Tibial artery (tissue), 4 donors: ENCODE results near the gene WDFY3.

Experiments used
- DNase-seq, 2 donors: peaks; one replicate each; pipeline ENCODE4 v3.0.0-alpha.2; 2019
- H3K27ac ChIP-seq, 2 donors: fragments of 200-600 bp; sonication (generic) in 1 of 2; 1 replicate in 1 of 2; 2 replicates in 1 of 2; pipeline ENCODE4 v1.5.1; 2018 to 2019; ENCODE audit warnings: mild to moderate bottlenecking in 1 of 2
- H3K27me3 ChIP-seq, 2 donors: fragments of 200-600 bp; sonication (generic) in 1 of 2; one replicate each; pipeline versions ENCODE4 v1.5.1 to v1.6.0; 2016 to 2019
- H3K36me3 ChIP-seq, 3 donors: fragments of 200-600 bp; sonication (generic) in 2 of 3; one replicate each; pipeline ENCODE4 v1.5.1; 2016 to 2019; ENCODE audit warnings: mild to moderate bottlenecking in 2 of 3
- H3K4me1 ChIP-seq, 4 donors: fragments of 200-600 bp; sonication (generic) in 2 of 4; 1 replicate in 3 of 4; 2 replicates in 1 of 4; pipeline ENCODE4 v1.5.1; 2016 to 2019
- H3K4me3 ChIP-seq, 2 donors: fragments of 200-600 bp; sonication (generic) in 1 of 2; 1 replicate in 1 of 2; 2 replicates in 1 of 2; pipeline ENCODE4 v1.5.1; 2018 to 2019; ENCODE audit warnings: mild to moderate bottlenecking in 2 of 2
- H3K9me3 ChIP-seq, 3 donors: fragments of 200-600 bp; sonication (generic) in 1 of 3; one replicate each; pipeline ENCODE4 v1.5.1; 2016 to 2019
- CTCF ChIP-seq, 2 experiments: fragments of 200-600 bp in 1 of 2; fragments of 450-650 bp in 1 of 2; IDR thresholded peaks; one replicate each; pipeline ENCODE4 v1.5.1; 2017 to 2019; ENCODE audit warnings: antibody characterized with exemption in 2 of 2, mild to moderate bottlenecking in 1 of 2, moderate library complexity in 1 of 2
- intact Hi-C: fragments of 100-400 bp; cut with DNase I; formaldehyde crosslinking; loops from one replicate; pipeline ENCODE4 v1.15.0; 2023; ENCODE audit warnings: low total_unique reads

The WDFY3 gene

GRCh38 chr4:84697159-84697558, 269.3 kb downstream of the WDFY3 start:
- H3K4me1 ChIP-seq, result no peaks in the 10 kb centered on the region
- intact Hi-C loops, result no loop called here
- no peaks in the 10 kb centered on the region for H3K9me3 ChIP-seq
- H3K4me3 ChIP-seq, result no peak overlapping the region
- peaks cover 86 to 88% (median 87%) of the 10 kb centered on the region in 3 donors for H3K36me3 ChIP-seq
- no peak overlapping the region for H3K27ac ChIP-seq
- no peak for DNase-seq
- no peak for TF ChIP-seq CTCF (IDR thresholded peaks at IDR 0.05)
- no peaks in the 10 kb centered on the region for H3K27me3 ChIP-seq

GRCh38 chr4:84691800-84692199, 274.7 kb downstream of the WDFY3 start:
- TF ChIP-seq CTCF (IDR thresholded peaks at IDR 0.05), result no peak
- no peaks in the 10 kb centered on the region for H3K27me3 ChIP-seq
- DNase-seq, result no peak
- H3K4me3 ChIP-seq, result no peak overlapping the region
- H3K4me1 ChIP-seq, result peaks cover 0 to 10% (median 0%) of the 10 kb centered on the region in 4 donors
- no peaks in the 10 kb centered on the region for H3K9me3 ChIP-seq
- intact Hi-C loops, result no loop called here
- H3K36me3 ChIP-seq, result peaks cover 73 to 91% (median 86%) of the 10 kb centered on the region in 3 donors
- no peak overlapping the region for H3K27ac ChIP-seq

GRCh38 chr4:84691170-84691691, 275.3 kb downstream of the WDFY3 start:
- no peak for DNase-seq
- H3K9me3 ChIP-seq, result no peaks in the 10 kb centered on the region
- H3K4me3 ChIP-seq, result no peak overlapping the region
- H3K27me3 ChIP-seq, result no peaks in the 10 kb centered on the region
- no peak for TF ChIP-seq CTCF (IDR thresholded peaks at IDR 0.05)
- H3K4me1 ChIP-seq, result peaks cover 0 to 10% (median 0%) of the 10 kb centered on the region in 4 donors
- H3K36me3 ChIP-seq, result peaks cover 75 to 91% (median 86%) of the 10 kb centered on the region in 3 donors
- no peak overlapping the region for H3K27ac ChIP-seq
- intact Hi-C loops, result no loop called here

- Histone ChIP-seq H3K9me3 (no peaks in the 10 kb centered on the region), H3K36me3 (peaks cover 75 to 91% (median 85%) of the 10 kb centered on the region in 3 donors), H3K27ac (no peak overlapping the region), H3K4me3 (no peak overlapping the region), H3K27me3 (no peaks in the 10 kb centered on the region), H3K4me1 (peaks cover 0 to 10% (median 0%) of the 10 kb centered on the region in 4 donors)
- DNase-seq, result no peak
- intact Hi-C loops, result no loop called here
- TF ChIP-seq CTCF (IDR thresholded peaks at IDR 0.05), result no peak
Measured at GRCh38 chr4:84690481-84690880, 276.0 kb downstream of the WDFY3 start.

GRCh38 chr4:84689197-84689596, 277.3 kb downstream of the WDFY3 start:
- Histone ChIP-seq H3K27me3 (no peaks in the 10 kb centered on the region), H3K27ac (no peak overlapping the region), H3K4me1 (peaks cover 0 to 10% (median 0%) of the 10 kb centered on the region in 4 donors), H3K4me3 (no peak overlapping the region), H3K9me3 (no peaks in the 10 kb centered on the region), H3K36me3 (peaks cover 69 to 91% (median 86%) of the 10 kb centered on the region in 3 donors)
- intact Hi-C loops, result no loop called here
- no peak for TF ChIP-seq CTCF (IDR thresholded peaks at IDR 0.05)
- no peak for DNase-seq

- peaks cover 70 to 93% (median 86%) of the 10 kb centered on the region in 3 donors for H3K36me3 ChIP-seq
- intact Hi-C loops, result no loop called here
Measured at GRCh38 chr4:84688605-84689004, 277.9 kb downstream of the WDFY3 start.

More at GRCh38 chr4:84688605-84689004, 277.9 kb downstream of the WDFY3 start:
- H3K27me3 ChIP-seq, result no peaks in the 10 kb centered on the region
- no peak overlapping the region for H3K27ac ChIP-seq
- TF ChIP-seq CTCF (IDR thresholded peaks at IDR 0.05), result no peak
- no peak for DNase-seq
- H3K9me3 ChIP-seq, result no peaks in the 10 kb centered on the region
- H3K4me3 ChIP-seq, result no peak overlapping the region
- peaks cover 0 to 10% (median 0%) of the 10 kb centered on the region in 4 donors for H3K4me1 ChIP-seq
